DND-41 (cell line): ENCODE measurements around the gene ZNF528.

ENCODE experiments used
- CTCF ChIP-seq: IDR thresholded peaks from 2 replicates; pipeline ENCODE4 v1.5.1; 2012; ENCODE audit warnings: borderline replicate concordance, low read length, moderate library complexity, mild to moderate bottlenecking; ENCODE audit not compliant: poor library complexity, severe bottlenecking; ENCODE audit errors: extremely low read depth
- EZH2 ChIP-seq: IDR thresholded peaks from 3 replicates; pipeline ENCODE4 v1.6.1; 2012; ENCODE audit warnings: borderline replicate concordance, low read depth, mild to moderate bottlenecking, moderate library complexity, low read length, inconsistent platforms; ENCODE audit not compliant: severe bottlenecking

GRCh38 chr19:52444506-52444905, 46.9 kb downstream of the ZNF528 start:
- TF ChIP-seq CTCF (no peak), EZH2 (no peak)
